Measurements from ENCODE around the gene MEI1. TPM values are rescaled to one million over a fixed set of nuclear protein-coding genes. Genes with fewer than 3 reads are reported as not detected.

MEI1 gene
- total and polyA plus RNA-seq, 3 donors from 2014 or later = 43.5 to 103 (median 47.6) TPM

GRCh38 chr22:41777749-41778425 lies 78.6 kb downstream of the MEI1 start:
- Histone ChIP-seq H3K9me3 (no peaks in the 10 kb centered on the region), H3K4me1 (no peaks in the 10 kb centered on the region), H3K27ac (no peak overlapping the region), H3K4me3 (no peak overlapping the region), H3K27me3 (no peaks in the 10 kb centered on the region), H3K36me3 (ENCODE audit: low read depth, missing control alignments) (no peaks in the 10 kb centered on the region)
- intact Hi-C loops (cut with DNase I; ENCODE audit: low total_unique reads) = no loop called here
- no peak for DNase-seq
- no peak for TF ChIP-seq POLR2A (IDR thresholded peaks at IDR 0.05)
- no peak for TF ChIP-seq CTCF (IDR thresholded peaks at IDR 0.05)
- 81 to 90% methylated on average over 2 of the region's 2 CpGs for WGBS, 2 donors

DNA sequence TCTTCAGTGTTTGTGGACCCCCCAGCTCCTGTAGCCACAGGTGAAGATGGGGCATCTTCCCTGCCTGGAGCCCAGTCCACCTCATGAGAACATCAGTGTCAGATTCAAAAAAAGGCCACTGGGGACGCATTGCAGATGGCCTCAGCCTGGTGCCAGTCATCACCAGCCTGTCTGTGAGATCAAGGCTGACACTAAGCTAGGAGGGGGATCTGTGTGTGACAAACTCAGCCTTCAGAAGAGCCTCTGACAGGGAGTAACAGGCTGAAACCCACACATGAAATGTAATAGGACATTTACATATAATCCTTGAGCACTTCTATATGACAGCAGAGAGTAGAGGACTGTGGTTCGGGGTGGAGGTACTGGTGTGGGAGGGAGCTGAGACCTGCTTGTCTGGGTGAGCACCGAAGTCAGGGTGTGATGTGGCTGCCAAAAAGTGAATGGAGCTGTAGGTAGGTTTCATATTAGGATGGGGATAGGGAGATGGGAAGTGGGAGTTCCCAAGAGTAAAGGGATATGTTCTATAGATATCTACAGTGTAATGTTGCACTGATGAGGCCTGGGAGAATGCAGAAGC lies 80.7 kb downstream of the MEI1 start:
- intact Hi-C loops (cut with DNase I; ENCODE audit: low total_unique reads) = no loop called here
- H3K27me3 ChIP-seq = no peaks in the 10 kb centered on the region
- no peaks in the 10 kb centered on the region for H3K9me3 ChIP-seq
- no peak overlapping the region for H3K27ac ChIP-seq
- no peak for DNase-seq
- TF ChIP-seq POLR2A (IDR thresholded peaks at IDR 0.05) (no peak), CTCF (IDR thresholded peaks at IDR 0.05) (no peak)
- H3K4me1 ChIP-seq = no peaks in the 10 kb centered on the region
- 59 to 63% methylated on average over 3 of the region's 3 CpGs for WGBS, 2 donors
- no peak overlapping the region for H3K4me3 ChIP-seq
- H3K36me3 ChIP-seq (ENCODE audit: low read depth, missing control alignments) = no peaks in the 10 kb centered on the region

DNA sequence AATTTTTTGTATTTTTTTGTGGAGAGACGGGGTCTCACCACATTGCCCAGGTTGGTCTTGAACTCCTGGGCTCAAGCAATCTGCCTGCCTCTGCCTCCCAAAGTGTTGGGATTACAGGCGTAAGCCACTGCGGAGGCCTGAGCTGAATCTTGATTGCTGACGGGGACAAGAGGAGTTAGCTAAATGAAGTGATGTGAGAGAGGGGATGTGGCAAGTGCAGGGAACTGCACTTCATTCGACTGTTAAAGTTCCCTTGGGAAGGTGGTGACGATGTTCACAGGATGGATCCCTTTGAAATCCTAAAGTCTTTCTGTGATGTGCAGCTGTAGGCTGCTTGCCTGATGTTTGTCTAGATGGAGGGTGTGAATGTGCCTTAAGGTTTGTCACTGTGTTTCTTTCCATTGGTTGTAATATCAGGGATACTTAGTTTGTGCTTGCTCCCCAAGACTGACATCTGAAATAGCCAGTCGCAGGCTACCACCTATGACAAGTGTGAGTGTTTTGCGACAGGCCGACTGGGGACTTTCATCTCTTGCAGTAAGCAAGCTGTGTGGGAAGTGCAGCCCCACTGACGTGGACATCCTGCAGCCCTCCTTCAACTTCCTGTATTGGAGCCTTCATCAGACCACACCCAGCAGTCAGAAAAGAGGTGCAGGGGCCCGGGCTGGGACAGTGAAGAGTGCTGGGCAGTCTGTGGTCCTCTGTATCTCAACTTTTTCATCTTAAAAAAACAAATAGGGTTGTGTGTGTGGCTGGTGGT lies 81.6 kb downstream of the MEI1 start:
- Histone ChIP-seq H3K36me3 (ENCODE audit: low read depth, missing control alignments) (no peaks in the 10 kb centered on the region), H3K4me1 (no peaks in the 10 kb centered on the region), H3K27me3 (no peaks in the 10 kb centered on the region), H3K9me3 (no peaks in the 10 kb centered on the region), H3K27ac (no peak overlapping the region), H3K4me3 (no peak overlapping the region)
- intact Hi-C loops (cut with DNase I; ENCODE audit: low total_unique reads) = no loop called here
- no peak for TF ChIP-seq CTCF (IDR thresholded peaks at IDR 0.05)
- no peak for TF ChIP-seq POLR2A (IDR thresholded peaks at IDR 0.05)
- DNase-seq = peak; percentile 33
- WGBS, 2 donors = 75 to 83% methylated on average over 10 to 11 of the region's 11 CpGs

DNA sequence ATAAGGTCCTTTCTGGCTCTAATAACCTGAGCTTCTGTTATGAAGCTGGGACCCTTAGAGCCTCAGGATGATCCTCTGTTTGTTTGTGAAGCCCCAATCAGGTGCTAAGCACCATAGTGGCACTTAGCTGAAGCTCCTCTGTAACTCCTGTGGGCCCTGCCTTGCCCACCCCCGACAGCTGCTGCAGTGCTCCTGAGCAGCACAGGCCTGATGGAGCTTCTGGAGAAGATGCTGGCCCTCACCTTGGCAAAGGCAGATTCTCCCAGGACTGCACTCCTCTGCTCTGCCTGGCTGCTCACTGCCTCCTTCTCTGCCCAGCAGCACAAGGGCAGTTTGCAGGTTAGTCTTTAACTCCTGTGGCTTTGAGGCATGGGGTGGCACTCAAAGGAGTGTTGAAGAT lies 82.2 kb downstream of the MEI1 start:
- intact Hi-C loops (cut with DNase I; ENCODE audit: low total_unique reads) = no loop called here
- Histone ChIP-seq H3K4me1 (no peaks in the 10 kb centered on the region), H3K36me3 (ENCODE audit: low read depth, missing control alignments) (no peaks in the 10 kb centered on the region), H3K4me3 (no peak overlapping the region), H3K27me3 (no peaks in the 10 kb centered on the region), H3K27ac (no peak overlapping the region), H3K9me3 (no peaks in the 10 kb centered on the region)
- TF ChIP-seq CTCF (IDR thresholded peaks at IDR 0.05) (no peak), POLR2A (IDR thresholded peaks at IDR 0.05) (no peak)
- DNase-seq = no peak
- WGBS, 2 donors = 83% methylated on average over 1 of the region's 1 CpG; no CpG with 5 or more reads in 1 of the 2 donors

All from testis (tissue), 3 donors.